Right lobe of liver (tissue), 4 donors: ENCODE data around the gene PDCD7.

ENCODE experiments used
- POLR2A ChIP-seq: fragments of 450-650 bp; IDR thresholded peaks from one replicate; pipeline ENCODE4 v1.6.1; 2017; ENCODE audit warnings: antibody characterized with exemption, mild to moderate bottlenecking
- TF ChIP-seq, protein P1 (sequence below), 4 donors: fragments of 200-600 bp in 3 of 4; fragments of 450-650 bp in 1 of 4; IDR thresholded peaks; one replicate each; pipeline versions ENCODE4 v1.5.1 to v1.8.0; 2016 to 2022; ENCODE audit warnings: antibody characterized with exemption in 4 of 4, mild to moderate bottlenecking in 2 of 4
- donor health status: DM: no; HTN: no; CAD: no.
- donor health status: DM: no; HTN: no; CAD: no.
- donor health status: DM: no; HTN: yes; CAD: no.

- TF ChIP-seq, protein P1, sequence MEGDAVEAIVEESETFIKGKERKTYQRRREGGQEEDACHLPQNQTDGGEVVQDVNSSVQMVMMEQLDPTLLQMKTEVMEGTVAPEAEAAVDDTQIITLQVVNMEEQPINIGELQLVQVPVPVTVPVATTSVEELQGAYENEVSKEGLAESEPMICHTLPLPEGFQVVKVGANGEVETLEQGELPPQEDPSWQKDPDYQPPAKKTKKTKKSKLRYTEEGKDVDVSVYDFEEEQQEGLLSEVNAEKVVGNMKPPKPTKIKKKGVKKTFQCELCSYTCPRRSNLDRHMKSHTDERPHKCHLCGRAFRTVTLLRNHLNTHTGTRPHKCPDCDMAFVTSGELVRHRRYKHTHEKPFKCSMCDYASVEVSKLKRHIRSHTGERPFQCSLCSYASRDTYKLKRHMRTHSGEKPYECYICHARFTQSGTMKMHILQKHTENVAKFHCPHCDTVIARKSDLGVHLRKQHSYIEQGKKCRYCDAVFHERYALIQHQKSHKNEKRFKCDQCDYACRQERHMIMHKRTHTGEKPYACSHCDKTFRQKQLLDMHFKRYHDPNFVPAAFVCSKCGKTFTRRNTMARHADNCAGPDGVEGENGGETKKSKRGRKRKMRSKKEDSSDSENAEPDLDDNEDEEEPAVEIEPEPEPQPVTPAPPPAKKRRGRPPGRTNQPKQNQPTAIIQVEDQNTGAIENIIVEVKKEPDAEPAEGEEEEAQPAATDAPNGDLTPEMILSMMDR (IDR thresholded peaks at IDR 0.05), result no peak
- no peak for TF ChIP-seq POLR2A
These were observed 18.5 kb downstream of the PDCD7 start, which contains the start of gene UBAP1L for GRCh38 chr15:65115086-65115485.
